Measurements from ENCODE around the gene SLC37A2.

DNA sequence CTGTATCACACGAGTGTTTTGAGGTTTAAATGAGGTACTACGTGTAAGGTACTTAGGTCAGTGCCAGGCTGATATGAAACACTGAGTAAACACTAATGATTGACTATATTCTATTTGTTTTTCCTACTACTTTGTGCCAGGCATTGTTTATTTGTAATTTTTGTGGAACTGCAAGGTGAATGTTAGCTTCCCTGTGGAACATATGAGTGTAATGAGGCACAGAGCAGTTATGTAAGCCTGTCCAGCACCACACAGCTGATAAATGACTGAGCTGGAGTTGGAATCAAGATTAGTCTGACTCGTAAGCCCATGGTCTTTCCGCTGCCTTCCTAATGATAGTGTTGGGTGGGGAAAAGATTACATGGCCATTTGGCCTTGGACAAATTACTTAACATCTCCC is 5.9 kb downstream of the SLC37A2 start:
- TF ChIP-seq, protein P1, sequence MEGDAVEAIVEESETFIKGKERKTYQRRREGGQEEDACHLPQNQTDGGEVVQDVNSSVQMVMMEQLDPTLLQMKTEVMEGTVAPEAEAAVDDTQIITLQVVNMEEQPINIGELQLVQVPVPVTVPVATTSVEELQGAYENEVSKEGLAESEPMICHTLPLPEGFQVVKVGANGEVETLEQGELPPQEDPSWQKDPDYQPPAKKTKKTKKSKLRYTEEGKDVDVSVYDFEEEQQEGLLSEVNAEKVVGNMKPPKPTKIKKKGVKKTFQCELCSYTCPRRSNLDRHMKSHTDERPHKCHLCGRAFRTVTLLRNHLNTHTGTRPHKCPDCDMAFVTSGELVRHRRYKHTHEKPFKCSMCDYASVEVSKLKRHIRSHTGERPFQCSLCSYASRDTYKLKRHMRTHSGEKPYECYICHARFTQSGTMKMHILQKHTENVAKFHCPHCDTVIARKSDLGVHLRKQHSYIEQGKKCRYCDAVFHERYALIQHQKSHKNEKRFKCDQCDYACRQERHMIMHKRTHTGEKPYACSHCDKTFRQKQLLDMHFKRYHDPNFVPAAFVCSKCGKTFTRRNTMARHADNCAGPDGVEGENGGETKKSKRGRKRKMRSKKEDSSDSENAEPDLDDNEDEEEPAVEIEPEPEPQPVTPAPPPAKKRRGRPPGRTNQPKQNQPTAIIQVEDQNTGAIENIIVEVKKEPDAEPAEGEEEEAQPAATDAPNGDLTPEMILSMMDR (IDR thresholded peaks at IDR 0.05 in 2 of 3, conservative IDR thresholded peaks at IDR 0.05 in 1 of 3; ENCODE audit: borderline replicate concordance in 1 of 3, insufficient read depth in 1 of 3, low read depth in 2 of 3, low read length in 2 of 3): no peak
- TF ChIP-seq POLR2A (IDR thresholded peaks at IDR 0.05; ENCODE audit: borderline replicate concordance, extremely low read depth, insufficient read depth, insufficient read length): no peak
- no peak for TF ChIP-seq FOSL1 (IDR thresholded peaks at IDR 0.05; ENCODE audit: low read depth)
- no peak for TF ChIP-seq POLR2AphosphoS5 (IDR thresholded peaks at IDR 0.05; ENCODE audit: low read depth, low read length)
- no peak for TF ChIP-seq SRF (IDR thresholded peaks at IDR 0.05; ENCODE audit: low read depth)
- TF ChIP-seq ZFX (IDR thresholded peaks at IDR 0.05): no peak

Measured in HCT116 (cell line).